Esophagus squamous epithelium (tissue), 4 donors: Measurements from ENCODE around the gene HRK.

ENCODE experiments used
- POLR2A ChIP-seq, 4 donors: fragments of 450-650 bp; IDR thresholded peaks; one replicate each; pipeline ENCODE4 v1.6.1; 2017; ENCODE audit warnings: antibody characterized with exemption in 4 of 4, mild to moderate bottlenecking in 4 of 4, moderate library complexity in 3 of 4
- TF ChIP-seq, protein P1 (sequence below), 6 experiments: fragments of 450-650 bp in 4 of 6; fragments of 200-600 bp in 2 of 6; sonication (generic) in 2 of 6; IDR thresholded peaks; one replicate each; pipeline ENCODE4 v1.5.1; 2016 to 2019; ENCODE audit warnings: antibody characterized with exemption in 6 of 6, mild to moderate bottlenecking in 4 of 6, moderate library complexity in 4 of 6

DNA sequence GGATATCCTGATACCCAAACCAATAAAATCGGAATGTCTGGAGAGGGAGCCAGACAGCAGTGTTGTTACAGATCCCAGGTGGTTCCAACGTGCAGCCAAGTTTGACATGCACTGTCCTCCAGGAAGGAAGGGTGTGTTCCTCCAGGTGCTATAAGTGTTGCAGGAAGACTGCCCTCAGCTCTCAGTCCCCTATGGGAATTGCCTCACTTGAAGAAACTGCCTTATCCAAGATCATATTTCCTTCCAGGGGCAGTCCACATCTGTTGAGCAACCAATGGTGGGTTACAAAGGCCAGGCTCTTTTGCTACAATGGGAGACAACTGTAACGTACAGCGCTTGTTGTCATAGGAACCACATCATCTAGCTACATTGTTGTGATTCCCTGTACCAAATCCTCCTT lies 16.2 kb upstream of the HRK start:
- TF ChIP-seq, protein P1, sequence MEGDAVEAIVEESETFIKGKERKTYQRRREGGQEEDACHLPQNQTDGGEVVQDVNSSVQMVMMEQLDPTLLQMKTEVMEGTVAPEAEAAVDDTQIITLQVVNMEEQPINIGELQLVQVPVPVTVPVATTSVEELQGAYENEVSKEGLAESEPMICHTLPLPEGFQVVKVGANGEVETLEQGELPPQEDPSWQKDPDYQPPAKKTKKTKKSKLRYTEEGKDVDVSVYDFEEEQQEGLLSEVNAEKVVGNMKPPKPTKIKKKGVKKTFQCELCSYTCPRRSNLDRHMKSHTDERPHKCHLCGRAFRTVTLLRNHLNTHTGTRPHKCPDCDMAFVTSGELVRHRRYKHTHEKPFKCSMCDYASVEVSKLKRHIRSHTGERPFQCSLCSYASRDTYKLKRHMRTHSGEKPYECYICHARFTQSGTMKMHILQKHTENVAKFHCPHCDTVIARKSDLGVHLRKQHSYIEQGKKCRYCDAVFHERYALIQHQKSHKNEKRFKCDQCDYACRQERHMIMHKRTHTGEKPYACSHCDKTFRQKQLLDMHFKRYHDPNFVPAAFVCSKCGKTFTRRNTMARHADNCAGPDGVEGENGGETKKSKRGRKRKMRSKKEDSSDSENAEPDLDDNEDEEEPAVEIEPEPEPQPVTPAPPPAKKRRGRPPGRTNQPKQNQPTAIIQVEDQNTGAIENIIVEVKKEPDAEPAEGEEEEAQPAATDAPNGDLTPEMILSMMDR (IDR thresholded peaks at IDR 0.05) = no peak
- TF ChIP-seq POLR2A (IDR thresholded peaks at IDR 0.05) = no peak
